NCI-H2081 treated with DMSO at 0.1 percent for 48 hours (cell line): ENCODE results near the gene MCTP1.
"Not testable (repeated sequence)": the region's sequence is repeated elsewhere in the genome, so short reads cannot be mapped to it uniquely, and the experiment has no call there.

Source experiments
- DNase-seq: peaks from one replicate; lab custom pipeline; 2025; lab: John Stamatoyannopoulos, UW

The MCTP1 gene

GRCh38 chr5:95181644-95182043, 103.2 kb downstream of the MCTP1 start:
- no peak for DNase-seq

- DNase-seq = no peak
Measured at GRCh38 chr5:95178046-95178651, 106.7 kb downstream of the MCTP1 start.

DNA sequence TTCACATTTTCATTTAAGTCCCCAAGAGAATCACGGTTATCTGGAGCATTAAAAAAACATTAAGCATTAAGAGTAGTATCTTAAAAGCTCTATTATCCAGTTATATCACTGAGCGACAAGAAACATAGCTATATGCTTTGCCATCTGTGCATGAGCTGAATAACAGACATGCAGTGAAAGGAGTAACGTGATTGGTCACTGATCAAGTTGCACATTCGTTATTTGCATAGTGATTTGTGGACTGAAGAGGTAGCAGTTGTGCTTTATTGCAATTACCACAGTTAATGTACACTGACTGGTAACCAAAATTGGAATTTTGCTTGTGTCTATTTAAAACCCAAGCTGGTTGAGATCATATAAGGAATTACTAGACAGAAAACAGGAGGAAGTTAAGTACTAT, 107.4 kb downstream of the MCTP1 start:
- no peak for DNase-seq

DNA sequence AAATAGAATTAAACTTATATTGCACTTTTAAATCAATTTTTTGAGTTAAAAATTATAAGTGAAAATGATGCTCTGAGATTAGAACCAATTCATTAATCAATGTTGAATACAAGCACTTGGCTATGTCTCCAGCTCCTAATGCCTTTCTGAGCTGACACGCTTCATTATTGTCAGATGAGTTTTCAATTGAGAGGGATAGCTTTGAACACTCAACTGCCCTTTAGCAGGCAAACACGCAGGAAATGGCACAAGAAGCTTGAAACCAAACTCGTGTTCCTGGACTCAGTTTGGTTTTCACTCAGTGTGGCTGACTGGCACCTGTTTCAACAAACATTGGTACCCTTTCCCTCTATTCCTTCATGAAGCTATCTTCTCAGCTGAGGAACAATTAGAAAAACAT, 109.8 kb downstream of the MCTP1 start:
- DNase-seq = no peak

- no peak for DNase-seq
Measured at GRCh38 chr5:95172659-95173058, 112.2 kb downstream of the MCTP1 start.

GRCh38 chr5:95164861-95165260, 120.0 kb downstream of the MCTP1 start:
- DNase-seq = no peak

DNA sequence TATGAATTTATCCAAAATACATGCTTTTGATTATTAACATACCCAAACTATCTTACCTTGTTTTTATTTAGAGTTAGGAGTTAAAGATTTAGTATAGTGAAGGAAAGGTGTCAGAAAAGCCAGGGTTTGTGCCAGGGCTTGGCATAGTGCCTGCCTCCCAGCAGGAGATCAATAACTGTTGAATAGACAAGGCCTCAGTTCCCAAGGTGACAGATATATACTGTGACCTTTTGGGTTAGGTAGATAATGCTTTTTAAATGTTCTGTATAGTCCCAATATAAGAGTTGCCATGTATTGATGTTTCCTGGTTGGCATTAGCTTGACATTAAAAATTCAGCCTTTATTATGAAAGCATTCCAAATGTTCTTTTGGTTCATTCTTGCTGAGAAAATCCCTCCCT, 121.8 kb downstream of the MCTP1 start:
- peak; percentile 12 for DNase-seq

DNA sequence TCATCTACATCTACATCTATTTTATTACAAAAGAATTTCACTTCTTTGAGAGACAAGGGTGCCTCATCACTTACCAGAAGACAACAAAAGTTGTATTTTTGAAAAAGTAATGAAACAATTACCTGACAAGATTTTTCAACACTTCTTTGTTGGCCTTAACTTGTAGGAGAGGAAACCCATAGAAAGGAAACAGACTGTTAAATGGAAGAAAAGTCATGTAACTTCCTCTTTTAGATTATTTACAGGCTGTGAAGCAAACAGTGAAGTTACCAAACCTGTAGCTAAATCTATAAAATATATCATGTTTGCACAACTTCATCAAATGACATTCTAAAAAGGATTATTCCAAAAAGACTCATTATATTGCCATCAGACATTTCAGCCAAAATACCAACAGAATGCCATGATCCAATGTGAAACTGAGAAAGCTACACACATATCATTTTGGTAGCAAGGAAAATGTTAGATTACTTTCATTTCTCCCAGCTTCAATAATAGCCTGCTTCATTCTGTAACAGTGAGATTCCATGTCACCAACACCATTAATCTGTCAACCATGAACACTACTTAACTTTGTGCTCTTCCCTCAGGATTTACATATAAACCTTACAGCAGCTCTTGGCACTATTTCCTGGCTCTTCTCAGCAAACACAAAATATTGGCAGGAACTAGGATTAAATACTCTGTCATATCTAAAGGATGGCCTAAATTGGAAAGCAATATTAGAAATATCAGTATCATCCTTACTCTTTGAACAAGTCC, 122.5 kb downstream of the MCTP1 start:
- DNase-seq = no peak

- no peak for DNase-seq
Measured at GRCh38 chr5:95159603-95160002, 125.3 kb downstream of the MCTP1 start.

DNA sequence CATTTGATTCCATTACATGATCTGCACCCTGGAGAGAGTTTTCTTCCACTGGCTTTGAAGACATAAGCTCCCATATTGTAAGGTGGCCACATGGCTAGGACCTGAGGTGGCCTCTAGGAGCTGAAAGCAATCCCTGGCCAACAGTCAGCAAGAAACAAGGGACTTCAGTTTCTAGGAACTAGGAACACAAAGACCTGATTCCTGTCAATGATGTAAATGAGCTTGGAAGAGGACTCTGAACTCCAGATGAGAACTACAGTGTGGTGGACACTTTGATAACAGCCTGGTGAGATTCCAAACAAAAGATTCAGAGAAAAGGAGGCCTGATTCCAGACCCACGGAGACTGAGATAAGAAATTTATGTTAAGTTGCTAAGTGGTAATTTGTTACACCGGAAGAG, 129.0 kb downstream of the MCTP1 start:
- no peak for DNase-seq

- no peak for DNase-seq
Measured at GRCh38 chr5:95153511-95153910, 131.4 kb downstream of the MCTP1 start.

GRCh38 chr5:95152535-95152934, 132.4 kb downstream of the MCTP1 start:
- DNase-seq = no peak

DNA sequence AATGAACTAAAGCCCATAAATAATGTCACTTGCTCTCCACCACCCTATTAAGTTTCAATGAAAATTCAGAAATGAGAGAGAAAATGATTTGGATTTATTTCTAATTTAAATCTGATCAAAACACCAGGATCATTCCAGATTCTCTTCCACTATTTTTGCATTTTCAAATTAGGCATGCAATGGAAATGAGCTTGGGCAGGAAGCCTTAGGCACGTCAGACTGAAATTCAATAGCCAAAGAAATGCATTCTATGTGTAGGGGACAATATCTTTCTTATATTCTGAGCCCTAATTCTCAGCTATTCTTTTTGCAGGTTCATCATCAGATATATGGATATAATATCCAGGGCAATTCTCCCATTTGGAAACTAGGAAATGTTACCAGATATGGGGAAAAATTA, 132.8 kb downstream of the MCTP1 start:
- no peak for DNase-seq

- no peak for DNase-seq
Measured at GRCh38 chr5:95151694-95152093, 133.2 kb downstream of the MCTP1 start.

DNA sequence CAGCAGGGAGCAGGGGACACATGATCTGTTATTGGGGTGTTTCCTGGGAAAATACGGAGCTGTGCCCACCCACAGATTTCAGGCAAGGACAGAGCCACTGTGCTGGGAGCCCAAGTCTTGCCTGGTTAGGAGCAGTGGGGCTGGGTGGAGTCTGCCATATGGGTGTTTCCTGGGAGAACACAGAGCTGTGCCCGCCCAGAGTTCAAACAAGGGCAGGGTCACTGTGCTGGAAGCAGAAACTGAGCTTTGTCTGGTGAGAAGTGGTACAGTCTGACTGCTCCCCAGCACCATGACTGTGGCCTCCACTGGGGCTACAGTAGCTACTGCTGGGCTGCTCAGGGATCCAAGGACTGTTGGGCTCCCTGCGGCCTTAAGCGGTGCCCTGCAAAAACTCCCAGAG, 135.5 kb downstream of the MCTP1 start:
- no peak for DNase-seq

- no peak for DNase-seq
Measured at GRCh38 chr5:95148453-95148852, 136.4 kb downstream of the MCTP1 start.

DNA sequence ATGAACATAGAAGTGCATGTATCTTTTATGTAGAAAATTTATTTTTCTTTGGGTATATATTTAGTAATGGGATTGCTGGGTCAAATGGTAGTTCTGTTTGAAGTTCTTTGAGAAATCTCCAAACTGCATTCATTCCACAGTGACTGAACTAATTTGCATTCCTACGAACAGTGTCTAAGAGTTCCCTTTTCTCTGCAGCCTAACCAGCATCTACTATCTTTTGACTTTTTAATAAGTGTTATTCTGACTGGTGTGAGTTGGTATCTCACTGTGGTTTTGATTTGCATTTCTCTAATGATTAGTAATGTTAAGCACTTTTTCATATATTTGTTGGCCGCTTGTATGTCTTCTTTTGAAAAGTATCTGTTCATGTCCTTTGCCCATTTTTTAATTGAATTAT, 141.0 kb downstream of the MCTP1 start:
- not testable (repeated sequence) for DNase-seq

GRCh38 chr5:95142145-95142544, 142.7 kb downstream of the MCTP1 start:
- no peak for DNase-seq

DNA sequence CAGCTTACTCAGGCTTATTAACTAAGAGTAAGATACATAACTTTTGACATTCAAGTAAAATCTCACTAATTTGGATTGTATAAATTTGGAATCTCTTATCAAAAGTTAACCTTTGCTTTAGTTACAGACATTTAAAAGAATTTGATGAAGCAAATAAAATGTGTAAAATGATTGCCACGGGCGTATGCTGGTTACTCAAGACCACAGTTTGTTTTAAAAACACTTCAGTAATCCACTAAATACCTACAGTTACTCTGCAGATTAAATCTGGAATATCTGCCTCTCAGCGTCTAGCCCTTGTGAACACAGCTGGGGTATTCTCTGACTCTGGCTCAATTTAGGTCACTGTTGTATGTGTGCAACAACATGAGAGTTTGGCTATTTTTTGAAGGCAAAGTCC, 143.8 kb downstream of the MCTP1 start:
- DNase-seq = no peak

DNA sequence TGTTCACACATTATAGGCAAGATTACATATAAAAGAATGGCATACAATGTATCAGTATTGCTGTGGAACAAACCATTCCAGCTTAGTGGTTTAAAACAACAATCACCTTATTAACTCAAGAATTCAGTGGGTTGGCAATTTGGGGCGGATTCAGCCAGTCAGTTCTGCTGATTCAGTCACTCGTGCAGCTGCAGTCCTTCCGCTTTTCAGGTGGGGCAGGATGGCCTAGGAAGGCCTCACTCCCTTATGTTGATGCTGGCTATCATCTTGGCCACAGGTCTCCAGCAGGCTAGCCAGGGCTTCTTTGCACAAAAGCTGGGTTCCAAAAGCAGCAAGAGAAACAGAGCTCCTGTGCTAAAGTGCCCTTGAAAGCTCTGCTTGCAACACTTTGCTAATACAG, 150.6 kb downstream of the MCTP1 start:
- no peak for DNase-seq

DNA sequence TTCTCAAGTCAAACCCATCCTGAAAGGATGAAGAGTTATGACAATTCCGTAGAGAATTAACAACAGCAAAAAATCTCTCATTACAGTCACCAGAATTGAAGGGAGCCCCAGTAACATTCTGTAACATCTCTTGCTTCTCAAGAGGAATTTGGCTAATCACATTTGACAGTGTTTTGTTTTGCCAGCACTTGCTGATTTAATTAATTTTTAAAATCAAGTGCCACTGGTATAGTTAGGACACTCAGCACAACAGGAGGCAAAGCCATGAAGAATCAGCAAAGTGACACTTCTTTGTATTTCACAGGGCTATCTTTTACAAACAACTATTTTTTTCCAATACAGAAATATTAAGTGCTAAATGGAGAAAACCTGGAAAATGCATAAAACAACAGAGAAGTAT, 152.8 kb downstream of the MCTP1 start:
- DNase-seq = no peak

- no peak for DNase-seq
Measured at GRCh38 chr5:95130941-95131340, 154.0 kb downstream of the MCTP1 start.

- no peak for DNase-seq
Measured at GRCh38 chr5:95124731-95125130, 160.2 kb downstream of the MCTP1 start.

DNA sequence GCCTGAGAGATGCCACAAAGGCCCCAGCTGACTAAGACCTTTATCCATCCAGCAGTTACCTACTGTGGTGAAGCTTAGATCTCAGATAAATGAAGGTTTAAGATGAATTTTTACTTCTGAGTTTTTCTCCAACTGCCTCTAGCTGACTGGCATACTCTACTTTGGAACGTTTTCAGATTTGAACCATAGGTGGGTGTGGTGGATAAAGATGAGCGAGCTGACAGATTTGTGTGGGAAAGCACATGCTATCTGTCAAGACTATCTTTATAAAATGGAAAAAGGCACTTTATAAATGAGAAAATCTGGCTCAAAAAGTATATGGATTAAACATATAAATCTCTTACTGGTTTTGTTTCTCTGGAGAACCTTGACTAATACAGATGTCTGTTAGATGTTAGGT, 160.8 kb downstream of the MCTP1 start:
- DNase-seq = no peak
